Gastroesophageal sphincter (tissue), 3 donors: ENCODE data around the gene UPF1.

Source experiments
- EP300 ChIP-seq: sonication (generic); formaldehyde crosslinking; IDR thresholded peaks from one replicate; pipeline ENCODE4 v1.6.1; 2017; ENCODE audit warnings: antibody characterized with exemption, mild to moderate bottlenecking
- TF ChIP-seq, protein P1 (sequence below), 4 experiments: fragments of 200-600 bp in 2 of 4; fragments of 450-650 bp in 2 of 4; sonication (generic) in 1 of 4; IDR thresholded peaks; one replicate each; pipeline ENCODE4 v1.5.1; 2017 to 2019; ENCODE audit warnings: antibody characterized with exemption in 4 of 4, mild to moderate bottlenecking in 2 of 4, moderate library complexity in 2 of 4

DNA sequence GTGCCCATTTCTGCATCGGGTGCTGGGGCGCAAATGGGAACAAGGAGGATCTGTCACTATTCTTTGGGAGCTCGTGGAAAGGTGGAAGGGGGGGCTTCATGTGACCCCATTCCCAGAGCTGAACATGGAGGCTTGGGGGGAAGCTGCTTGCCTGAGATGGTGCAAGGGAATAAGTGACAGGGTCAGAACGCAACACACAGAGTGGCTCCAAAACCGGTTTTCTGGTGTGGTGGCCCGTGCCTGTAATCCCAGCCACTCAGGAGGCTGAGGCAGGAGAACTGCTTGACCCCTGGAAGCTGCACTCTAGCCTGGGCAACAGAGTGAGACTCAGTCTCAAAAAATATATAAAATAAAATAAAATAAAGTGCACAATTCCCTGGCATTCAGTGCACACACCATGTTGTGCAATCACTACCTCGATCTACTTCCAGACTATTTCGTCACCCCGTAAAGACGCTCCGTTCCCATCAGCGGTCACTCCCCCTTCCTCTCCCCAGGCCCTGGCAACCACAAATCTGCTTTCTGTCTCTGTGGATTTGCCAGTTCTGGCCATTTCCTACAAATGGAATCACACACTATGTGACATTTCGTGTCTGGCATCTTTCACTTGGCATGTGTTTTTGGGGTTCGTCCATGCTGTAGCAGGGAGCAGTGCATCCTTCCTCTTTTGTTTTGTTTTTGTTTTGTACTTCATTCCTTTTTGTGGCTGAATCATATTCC, 22.4 kb upstream of the UPF1 start:
- TF ChIP-seq EP300 = no peak
- TF ChIP-seq, protein P1, sequence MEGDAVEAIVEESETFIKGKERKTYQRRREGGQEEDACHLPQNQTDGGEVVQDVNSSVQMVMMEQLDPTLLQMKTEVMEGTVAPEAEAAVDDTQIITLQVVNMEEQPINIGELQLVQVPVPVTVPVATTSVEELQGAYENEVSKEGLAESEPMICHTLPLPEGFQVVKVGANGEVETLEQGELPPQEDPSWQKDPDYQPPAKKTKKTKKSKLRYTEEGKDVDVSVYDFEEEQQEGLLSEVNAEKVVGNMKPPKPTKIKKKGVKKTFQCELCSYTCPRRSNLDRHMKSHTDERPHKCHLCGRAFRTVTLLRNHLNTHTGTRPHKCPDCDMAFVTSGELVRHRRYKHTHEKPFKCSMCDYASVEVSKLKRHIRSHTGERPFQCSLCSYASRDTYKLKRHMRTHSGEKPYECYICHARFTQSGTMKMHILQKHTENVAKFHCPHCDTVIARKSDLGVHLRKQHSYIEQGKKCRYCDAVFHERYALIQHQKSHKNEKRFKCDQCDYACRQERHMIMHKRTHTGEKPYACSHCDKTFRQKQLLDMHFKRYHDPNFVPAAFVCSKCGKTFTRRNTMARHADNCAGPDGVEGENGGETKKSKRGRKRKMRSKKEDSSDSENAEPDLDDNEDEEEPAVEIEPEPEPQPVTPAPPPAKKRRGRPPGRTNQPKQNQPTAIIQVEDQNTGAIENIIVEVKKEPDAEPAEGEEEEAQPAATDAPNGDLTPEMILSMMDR (IDR thresholded peaks at IDR 0.05) = no peak
